ENCODE data around the gene G3BP2.

G3BP2 gene

GRCh38 chr4:75639124-75639695 lies 34.0 kb downstream of the G3BP2 start:
- no peak for TF ChIP-seq CTCF (IDR thresholded peaks at IDR 0.05; ENCODE audit: low read depth, low read length, missing control alignments)
- in situ Hi-C loops (cut with HindIII; ENCODE audit: low pct_ligation_motif_present, low sequenced_read_pairs) = no loop called here
- Histone ChIP-seq H3K27ac (no peak overlapping the region), H3K4me3 (ENCODE audit: low read depth, low read length) (no peak overlapping the region), H3K36me3 (replicated peaks) (peaks cover 12% of the 10 kb centered on the region), H3K27me3 (replicated peaks) (no peaks in the 10 kb centered on the region)
- no peak for DNase-seq

DNA sequence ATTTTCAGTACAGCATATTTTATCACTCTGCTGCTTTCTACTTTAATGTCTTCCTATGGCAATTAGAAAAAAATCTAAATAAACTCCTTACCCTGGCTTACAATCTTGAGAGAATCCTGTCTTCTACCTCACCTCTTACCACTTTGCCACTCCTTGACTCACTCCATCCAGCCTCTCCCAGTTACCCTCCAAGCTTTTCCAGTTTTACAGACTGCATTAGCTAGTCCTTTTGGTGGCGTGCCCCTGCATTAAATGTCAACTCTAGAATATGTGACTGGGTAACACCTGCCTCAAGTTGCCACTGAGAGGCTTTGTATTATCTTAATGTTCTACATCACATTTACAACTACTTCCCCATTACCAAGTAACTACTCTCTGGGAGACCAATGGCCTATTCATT lies 35.4 kb downstream of the G3BP2 start:
- Histone ChIP-seq H3K36me3 (replicated peaks) (peaks cover 4% of the 10 kb centered on the region), H3K27me3 (replicated peaks) (no peaks in the 10 kb centered on the region), H3K27ac (no peak overlapping the region), H3K4me3 (ENCODE audit: low read depth, low read length) (no peak overlapping the region)
- in situ Hi-C loops (cut with HindIII; ENCODE audit: low pct_ligation_motif_present, low sequenced_read_pairs) = no loop called here
- TF ChIP-seq CTCF (IDR thresholded peaks at IDR 0.05; ENCODE audit: low read depth, low read length, missing control alignments) = no peak
- DNase-seq = no peak

GRCh38 chr4:75637176-75637575 lies 36.0 kb downstream of the G3BP2 start:
- Histone ChIP-seq H3K4me3 (ENCODE audit: low read depth, low read length) (no peak overlapping the region), H3K27me3 (replicated peaks) (no peaks in the 10 kb centered on the region), H3K36me3 (replicated peaks) (peaks cover 4% of the 10 kb centered on the region), H3K27ac (no peak overlapping the region)
- DNase-seq = no peak
- TF ChIP-seq CTCF (IDR thresholded peaks at IDR 0.05; ENCODE audit: low read depth, low read length, missing control alignments) = no peak
- in situ Hi-C loops (cut with HindIII; ENCODE audit: low pct_ligation_motif_present, low sequenced_read_pairs) = no loop called here

DNA sequence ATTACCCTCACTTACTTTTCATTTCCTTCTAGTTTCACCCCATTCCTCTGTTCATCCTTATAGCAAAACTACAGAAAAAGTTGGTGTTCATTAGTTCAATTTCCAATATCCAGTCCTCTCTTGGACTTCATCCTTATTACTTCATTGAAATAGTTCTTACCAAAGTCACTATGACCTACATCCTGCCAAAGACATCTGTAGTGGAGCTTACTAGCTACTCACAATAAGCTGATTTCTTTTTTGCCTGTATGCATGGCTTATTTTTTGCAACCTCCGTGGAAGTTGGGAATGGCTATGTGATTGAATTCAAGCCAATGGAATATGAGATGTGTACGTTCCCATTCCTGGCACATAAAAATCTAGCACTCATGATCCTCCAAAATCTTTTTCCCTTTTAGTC lies 38.3 kb downstream of the G3BP2 start:
- TF ChIP-seq CTCF (IDR thresholded peaks at IDR 0.05; ENCODE audit: low read depth, low read length, missing control alignments) = no peak
- Histone ChIP-seq H3K27me3 (replicated peaks) (no peaks in the 10 kb centered on the region), H3K36me3 (replicated peaks) (peaks cover 3% of the 10 kb centered on the region), H3K27ac (no peak overlapping the region), H3K4me3 (ENCODE audit: low read depth, low read length) (no peak overlapping the region)
- DNase-seq = no peak
- in situ Hi-C loops (cut with HindIII; ENCODE audit: low pct_ligation_motif_present, low sequenced_read_pairs) = no loop called here

DNA sequence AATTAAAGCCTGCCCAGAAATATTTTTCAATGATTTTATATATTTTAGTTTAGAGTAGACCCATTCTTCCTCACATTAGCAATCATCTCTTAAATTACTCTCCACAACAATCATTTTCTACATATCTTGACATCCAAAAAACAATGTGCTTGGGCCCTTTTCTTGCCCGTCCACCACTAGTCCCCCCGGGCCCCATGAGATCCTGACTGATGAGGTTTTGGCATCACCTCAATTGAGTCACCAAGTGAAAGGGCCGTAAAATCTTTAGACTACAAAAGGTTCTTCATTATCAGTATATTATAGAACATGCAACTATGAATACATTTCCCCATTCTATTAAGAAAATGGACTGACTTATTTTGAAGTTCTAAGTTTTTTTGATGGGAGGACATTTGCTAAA lies 38.9 kb downstream of the G3BP2 start:
- Histone ChIP-seq H3K4me3 (ENCODE audit: low read depth, low read length) (no peak overlapping the region), H3K27ac (no peak overlapping the region), H3K36me3 (replicated peaks) (no peaks in the 10 kb centered on the region), H3K27me3 (replicated peaks) (no peaks in the 10 kb centered on the region)
- no peak for TF ChIP-seq CTCF (IDR thresholded peaks at IDR 0.05; ENCODE audit: low read depth, low read length, missing control alignments)
- no peak for DNase-seq
- in situ Hi-C loops (cut with HindIII; ENCODE audit: low pct_ligation_motif_present, low sequenced_read_pairs) = no loop called here

DNA sequence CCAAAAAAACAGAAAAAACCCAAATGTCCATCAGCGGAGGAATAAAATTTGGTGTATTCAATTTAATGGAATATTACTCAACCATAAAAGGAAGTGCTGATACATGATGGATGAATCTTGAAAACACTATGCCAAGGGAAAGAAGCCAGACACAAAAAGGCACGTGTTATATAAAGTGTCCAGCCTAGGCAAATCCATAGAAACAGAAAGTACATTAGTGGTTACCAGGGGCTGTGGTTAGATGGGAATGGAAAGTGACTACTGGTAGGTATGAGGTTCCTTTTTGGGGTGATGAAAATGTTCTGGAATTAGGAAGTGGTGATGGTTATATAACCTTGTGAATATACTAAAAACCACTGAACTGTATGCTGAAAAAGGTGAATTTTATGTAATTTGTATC lies 39.4 kb downstream of the G3BP2 start:
- H3K27ac ChIP-seq = no peak overlapping the region
- no peak overlapping the region for H3K4me3 ChIP-seq (ENCODE audit: low read depth, low read length)
- no peaks in the 10 kb centered on the region for H3K27me3 ChIP-seq (replicated peaks)
- DNase-seq = peak; percentile 9
- in situ Hi-C loops (cut with HindIII; ENCODE audit: low pct_ligation_motif_present, low sequenced_read_pairs) = no loop called here
- no peak for TF ChIP-seq CTCF (IDR thresholded peaks at IDR 0.05; ENCODE audit: low read depth, low read length, missing control alignments)
- no peaks in the 10 kb centered on the region for H3K36me3 ChIP-seq (replicated peaks)
